ENCODE measurements around the gene PPP2R5C.

Gene PPP2R5C

GRCh38 chr14:101827286-101827685 is 65.8 kb downstream of the PPP2R5C start:
- no peak for TF ChIP-seq CTCF (IDR thresholded peaks at IDR 0.05)
- H3K36me3 Mint-ChIP-seq (ENCODE audit: low read depth), result peaks cover 44% of the 10 kb centered on the region
- H3K27me3 Mint-ChIP-seq (ENCODE audit: low read depth, poor library complexity), result no peaks in the 10 kb centered on the region
- H3K9me3 Mint-ChIP-seq, result peaks cover 22% of the 10 kb centered on the region
- H3K4me3 Mint-ChIP-seq, result no peak overlapping the region
- peak overlapping the region; percentile 63 for H3K27ac Mint-ChIP-seq
- DNase-seq, result peak; percentile 27
- H3K4me1 Mint-ChIP-seq, result peaks cover 57% of the 10 kb centered on the region

GRCh38 chr14:101828046-101828445 is 66.5 kb downstream of the PPP2R5C start:
- TF ChIP-seq CTCF (IDR thresholded peaks at IDR 0.05), result no peak
- H3K36me3 Mint-ChIP-seq (ENCODE audit: low read depth), result peaks cover 51% of the 10 kb centered on the region
- DNase-seq, result no peak
- H3K27ac Mint-ChIP-seq, result no peak overlapping the region
- H3K4me3 Mint-ChIP-seq, result peak overlapping the region; percentile 17
- no peaks in the 10 kb centered on the region for H3K27me3 Mint-ChIP-seq (ENCODE audit: low read depth, poor library complexity)
- H3K4me1 Mint-ChIP-seq, result peaks cover 57% of the 10 kb centered on the region
- peaks cover 22% of the 10 kb centered on the region for H3K9me3 Mint-ChIP-seq

GRCh38 chr14:101830271-101830670 is 68.8 kb downstream of the PPP2R5C start:
- DNase-seq, result no peak
- Mint-ChIP-seq H3K27ac (no peak overlapping the region), H3K9me3 (peaks cover 14% of the 10 kb centered on the region), H3K4me3 (no peak overlapping the region), H3K36me3 (ENCODE audit: low read depth) (peaks cover 39% of the 10 kb centered on the region), H3K4me1 (peaks cover 58% of the 10 kb centered on the region), H3K27me3 (ENCODE audit: low read depth, poor library complexity) (no peaks in the 10 kb centered on the region)
- TF ChIP-seq CTCF (IDR thresholded peaks at IDR 0.05), result no peak

GRCh38 chr14:101833045-101833444 is 71.5 kb downstream of the PPP2R5C start:
- H3K9me3 Mint-ChIP-seq, result no peaks in the 10 kb centered on the region
- TF ChIP-seq CTCF (IDR thresholded peaks at IDR 0.05), result no peak
- H3K4me3 Mint-ChIP-seq, result no peak overlapping the region
- DNase-seq, result no peak
- H3K27ac Mint-ChIP-seq, result peak overlapping the region; percentile 66
- peaks cover 19% of the 10 kb centered on the region for H3K36me3 Mint-ChIP-seq (ENCODE audit: low read depth)
- no peaks in the 10 kb centered on the region for H3K27me3 Mint-ChIP-seq (ENCODE audit: low read depth, poor library complexity)
- H3K4me1 Mint-ChIP-seq, result peaks cover 72% of the 10 kb centered on the region

GRCh38 chr14:101834397-101834796 is 72.9 kb downstream of the PPP2R5C start:
- Mint-ChIP-seq H3K4me1 (peaks cover 69% of the 10 kb centered on the region), H3K9me3 (no peaks in the 10 kb centered on the region), H3K27me3 (ENCODE audit: low read depth, poor library complexity) (no peaks in the 10 kb centered on the region), H3K27ac (no peak overlapping the region), H3K4me3 (no peak overlapping the region), H3K36me3 (ENCODE audit: low read depth) (peaks cover 21% of the 10 kb centered on the region)
- no peak for DNase-seq
- no peak for TF ChIP-seq CTCF (IDR thresholded peaks at IDR 0.05)

GRCh38 chr14:101834800-101835547 is 73.5 kb downstream of the PPP2R5C start:
- no peak overlapping the region for H3K4me3 Mint-ChIP-seq
- no peaks in the 10 kb centered on the region for H3K9me3 Mint-ChIP-seq
- H3K4me1 Mint-ChIP-seq, result peaks cover 69% of the 10 kb centered on the region
- no peak for TF ChIP-seq CTCF (IDR thresholded peaks at IDR 0.05)
- H3K27ac Mint-ChIP-seq, result no peak overlapping the region
- DNase-seq, result no peak
- no peaks in the 10 kb centered on the region for H3K27me3 Mint-ChIP-seq (ENCODE audit: low read depth, poor library complexity)
- peaks cover 17% of the 10 kb centered on the region for H3K36me3 Mint-ChIP-seq (ENCODE audit: low read depth)
